GM18502 (cell line): ENCODE data around the gene SELENOK.

Experiments
- ATAC-seq: cut with Tn5 transposase; IDR thresholded peaks from one replicate; pipeline ENCODE4 v1.9.1; 2021; ENCODE audit warnings: mild to moderate bottlenecking; ENCODE audit not compliant: unreplicated experiment, poor library complexity

Gene SELENOK

DNA sequence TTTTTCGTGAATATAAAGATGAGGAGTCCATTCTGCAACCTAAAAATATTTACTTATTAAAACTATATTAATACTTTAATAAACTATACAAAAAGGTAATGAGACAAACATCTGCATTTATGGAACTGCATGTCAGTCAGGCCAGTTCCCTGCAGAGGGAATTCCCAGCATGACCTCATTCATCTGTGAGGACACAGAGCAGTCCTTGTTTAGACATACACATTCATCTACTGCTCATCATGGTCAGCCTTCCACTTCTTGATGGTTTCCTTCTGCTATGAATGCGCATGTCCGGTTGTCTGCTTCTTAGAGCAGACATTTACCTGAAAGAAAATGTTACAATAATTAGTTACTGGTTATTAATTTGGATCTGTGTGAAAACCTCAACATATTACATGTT is 6.4 kb downstream of the SELENOK start:
- no peak for ATAC-seq

DNA sequence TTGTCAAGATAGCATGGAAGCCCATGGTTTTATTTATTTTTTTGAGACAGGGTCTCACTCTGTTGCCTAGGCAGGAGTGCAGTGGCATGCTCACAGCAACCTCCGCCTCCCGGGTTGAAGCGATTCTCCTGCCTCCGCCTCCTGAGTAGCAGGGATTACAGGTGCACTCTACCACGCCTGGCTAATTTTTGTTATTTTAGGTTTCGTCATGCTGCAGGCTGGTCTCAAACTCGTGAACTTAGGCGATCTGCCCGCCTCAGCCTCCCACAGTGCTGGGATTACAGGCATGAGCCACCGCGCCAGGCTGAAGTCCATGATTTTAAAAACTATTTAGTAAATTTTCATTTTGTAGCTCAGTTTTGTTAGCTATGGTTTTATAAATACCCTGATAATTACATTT is 7.0 kb downstream of the SELENOK start:
- ATAC-seq, result no peak

GRCh38 chr3:53883008-53883407 is 8.7 kb downstream of the SELENOK start:
- ATAC-seq, result no peak

GRCh38 chr3:53881691-53882593 is 9.7 kb downstream of the SELENOK start, which contains the start of gene ACTR8:
TSS of gene ACTR8 (minus strand) at chr3:53882152. CDS start at chr3:53882101, 51 bp downstream.
- peak; percentile 85 for ATAC-seq

DNA sequence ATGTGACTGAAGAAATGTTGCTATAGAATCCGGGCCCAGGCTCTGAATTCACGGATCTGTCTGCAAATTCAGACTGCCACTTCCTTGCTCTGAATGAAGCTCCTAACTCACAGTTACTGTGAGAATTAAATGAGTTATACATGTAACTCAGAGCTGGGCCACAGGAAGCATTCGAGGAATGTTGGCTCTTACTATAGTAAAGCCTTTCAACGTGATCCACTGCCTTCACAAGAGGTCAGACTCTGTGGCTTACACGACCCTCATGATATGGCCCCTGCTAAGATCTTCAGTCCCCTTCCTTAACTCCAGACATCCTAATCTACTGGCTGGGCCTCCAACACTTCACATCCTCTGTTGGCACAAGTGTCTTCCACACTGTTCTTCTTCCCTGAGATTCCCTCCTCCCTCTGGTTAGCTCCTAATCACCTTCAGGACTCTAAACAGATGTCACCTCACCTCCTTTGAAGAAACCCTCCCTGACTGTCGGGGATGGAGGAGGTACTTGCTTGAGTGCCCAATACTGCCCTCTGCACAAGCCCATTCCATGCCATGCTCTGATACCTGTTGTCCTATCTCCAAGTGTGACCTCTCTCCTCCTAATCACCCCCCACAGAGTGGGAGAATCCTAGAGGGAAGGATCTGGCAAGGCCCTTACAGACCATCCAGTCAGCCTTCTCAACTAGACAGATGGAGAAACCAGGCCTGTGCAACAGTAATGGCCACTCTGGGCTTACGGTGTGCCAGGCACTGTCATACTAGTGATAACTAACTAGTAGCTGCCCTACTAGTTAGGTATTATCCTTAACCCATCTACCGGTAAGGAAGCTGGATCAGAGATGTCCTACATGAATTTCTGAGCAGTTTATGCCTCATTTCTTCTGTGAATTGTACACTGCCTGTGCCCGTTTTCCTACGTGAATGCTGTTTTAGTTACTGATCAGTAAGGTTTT is 11.0 kb downstream of the SELENOK start:
- ATAC-seq, result no peak

- ATAC-seq, result no peak
These were observed 25.7 kb downstream of the SELENOK start for GRCh38 chr3:53865732-53866499.

DNA sequence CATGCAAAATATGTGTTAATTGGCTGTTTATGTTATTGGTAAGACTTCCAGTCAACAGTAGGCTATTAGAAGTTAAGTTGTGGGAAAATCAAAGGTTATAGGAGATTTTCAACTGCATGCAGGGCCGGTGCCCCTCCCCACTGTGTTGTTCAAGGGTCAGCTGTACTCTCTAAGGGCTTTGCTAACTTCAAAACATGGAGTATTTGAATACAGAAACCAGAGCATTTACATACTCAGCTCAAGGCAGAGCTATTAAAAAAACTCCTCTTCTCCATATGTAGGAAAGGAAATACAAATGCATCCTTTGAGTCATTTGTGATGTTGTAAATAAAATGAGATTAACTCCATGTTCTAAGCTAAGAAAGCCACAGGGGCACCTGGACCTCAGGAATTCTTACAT is 28.5 kb downstream of the SELENOK start:
- ATAC-seq, result no peak

GRCh38 chr3:53862241-53862640 is 29.4 kb downstream of the SELENOK start:
- no peak for ATAC-seq

DNA sequence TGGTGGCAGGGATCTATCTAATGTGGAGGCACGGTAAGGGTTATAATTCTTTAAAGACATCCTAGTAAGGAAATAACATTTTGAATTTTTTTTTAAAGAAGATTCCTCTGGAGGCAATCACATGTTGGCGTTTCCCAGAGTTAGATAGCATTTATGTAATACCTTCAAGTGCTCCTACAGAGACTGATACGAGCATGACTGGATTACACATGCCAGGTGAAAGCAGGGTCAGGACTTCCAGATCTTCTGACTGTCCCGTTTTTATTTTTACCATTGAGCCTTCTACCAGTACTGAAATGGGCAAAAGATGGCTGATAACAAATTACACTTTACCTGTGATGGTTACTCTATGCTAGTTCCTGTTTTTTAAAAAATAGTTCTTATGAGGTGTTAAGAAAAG is 31.5 kb downstream of the SELENOK start:
- ATAC-seq, result no peak

DNA sequence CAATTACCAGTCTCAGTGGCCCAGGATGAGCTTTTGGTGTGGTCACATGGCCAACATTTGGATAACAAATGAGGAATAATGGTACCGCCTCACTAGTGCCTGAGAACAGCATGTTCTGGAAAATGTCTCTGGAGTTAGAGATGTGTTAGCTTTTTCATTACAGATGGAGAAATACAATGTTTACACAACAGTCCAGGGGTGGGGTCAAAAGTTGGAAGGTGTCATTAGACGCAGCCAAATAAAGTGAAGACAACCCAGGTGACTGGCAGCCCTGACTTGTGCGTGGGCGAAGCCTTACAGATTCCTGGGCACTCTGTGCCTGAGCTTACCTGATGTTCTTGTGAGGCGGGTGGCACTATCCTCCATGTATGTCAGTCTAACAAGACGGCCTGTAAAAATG is 32.5 kb downstream of the SELENOK start:
- no peak for ATAC-seq

GRCh38 chr3:53858096-53858741 is 33.4 kb downstream of the SELENOK start:
- ATAC-seq, result no peak

- no peak for ATAC-seq
These were observed 34.7 kb downstream of the SELENOK start for GRCh38 chr3:53856964-53857363.

DNA sequence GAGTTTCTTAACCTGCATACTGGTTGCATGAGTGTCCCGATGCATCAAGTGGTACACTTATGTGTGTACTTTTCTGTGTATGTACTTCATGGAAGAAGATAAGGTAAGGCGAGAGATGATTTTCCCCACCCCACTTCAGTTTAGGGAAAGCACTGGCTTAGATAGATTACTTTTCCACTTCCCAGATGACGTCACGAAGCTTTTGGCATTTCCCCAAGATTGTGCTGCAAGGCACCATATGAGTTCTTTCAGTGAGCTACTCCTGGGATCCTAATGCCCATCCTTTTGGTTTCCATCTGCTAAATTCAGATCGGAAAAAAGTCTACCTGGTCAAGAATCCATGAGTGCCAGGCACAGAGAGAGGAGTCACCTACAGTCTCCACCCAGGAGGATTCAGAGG is 40.8 kb downstream of the SELENOK start:
- no peak for ATAC-seq

GRCh38 chr3:53849916-53850315 is 41.7 kb downstream of the SELENOK start:
- ATAC-seq, result no peak

DNA sequence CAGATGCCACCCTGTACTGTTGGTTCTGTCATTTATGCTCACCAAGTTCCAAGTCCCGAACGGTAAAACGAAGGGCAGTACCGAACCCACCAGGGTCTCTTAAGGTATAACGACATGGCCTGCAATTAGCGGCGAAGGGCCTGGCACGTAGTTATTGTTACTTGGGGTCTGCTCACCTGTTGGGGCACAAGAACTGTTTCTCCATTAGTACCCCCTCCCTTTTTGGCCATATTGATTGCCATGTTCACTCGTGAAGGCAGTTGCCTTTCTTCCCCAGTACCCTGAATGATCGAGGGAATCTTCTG is 44.9 kb downstream of the SELENOK start:
- ATAC-seq, result no peak

- ATAC-seq, result peak; percentile 45
These were observed 45.4 kb downstream of the SELENOK start, which contains the start of the genes CHDH and IL17RB for GRCh38 chr3:53846134-53846850. TSS of gene CHDH (minus strand) at chr3:53846419. CDS start at chr3:53824008, 22,411 bp downstream. TSS of gene IL17RB (plus strand) at chr3:53846568. CDS start at chr3:53846589, 21 bp downstream.

- no peak for ATAC-seq
These were observed 45.9 kb downstream of the SELENOK start for GRCh38 chr3:53845881-53846133.

GRCh38 chr3:53845103-53845880 is 46.4 kb downstream of the SELENOK start:
- ATAC-seq, result peak; percentile 9
